Glutamatergic neuron (in vitro differentiated cells): Measurements from ENCODE around the gene ZMAT2. TPM values are rescaled to one million over a fixed set of nuclear protein-coding genes. Genes with fewer than 3 reads are reported as not detected.

Experiments used
- DNase-seq: peaks from one replicate; pipeline ENCODE4 v3.0.0; 2022
- H3K27ac Mint-ChIP-seq: one replicate; pipeline ENCODE4 v1.8.0; 2020; ENCODE audit warnings: mild to moderate bottlenecking, mixed read lengths, inconsistent platforms; ENCODE audit not compliant: unreplicated experiment
- H3K27me3 Mint-ChIP-seq: one replicate; pipeline ENCODE4 v1.8.0; 2020; ENCODE audit warnings: mild to moderate bottlenecking, moderate library complexity, mixed read lengths, inconsistent platforms; ENCODE audit not compliant: unreplicated experiment
- H3K36me3 Mint-ChIP-seq: one replicate; pipeline ENCODE4 v1.8.0; 2020; ENCODE audit warnings: mild to moderate bottlenecking, mixed read lengths, inconsistent platforms; ENCODE audit not compliant: unreplicated experiment
- H3K4me1 Mint-ChIP-seq: one replicate; pipeline ENCODE4 v1.8.0; 2020; ENCODE audit warnings: mild to moderate bottlenecking, low read depth, mixed read lengths, inconsistent platforms; ENCODE audit not compliant: unreplicated experiment
- H3K4me3 Mint-ChIP-seq: one replicate; pipeline ENCODE4 v1.8.0; 2020; ENCODE audit warnings: mild to moderate bottlenecking, mixed read lengths, inconsistent platforms; ENCODE audit not compliant: unreplicated experiment
- H3K9me3 Mint-ChIP-seq: one replicate; pipeline ENCODE4 v1.8.0; 2020; ENCODE audit warnings: mild to moderate bottlenecking, moderate library complexity, mixed read lengths, inconsistent platforms; ENCODE audit not compliant: unreplicated experiment
- total RNA-seq: library from RNA; stranded (reverse); fragmentation: NEBNext Ultra II Directional; extraction: Animal tissue kit (Norgen Biotek cat#: 25700); gene quantifications from one replicate; pipeline ENCODE4 v1.2.1, GENCODE V29; 2021; ENCODE audit not compliant: unreplicated experiment
- TF ChIP-seq, protein P1 (sequence below): fragments of 200-600 bp; sonication (generic); IDR thresholded peaks from one replicate; pipeline ENCODE4 v1.5.0; 2021; ENCODE audit not compliant: partially characterized antibody, unreplicated experiment

ZMAT2 gene
- total RNA-seq, 1 donor from 2014 or later = 71.3 TPM

GRCh38 chr5:140753561-140753960 lies 53.3 kb downstream of the ZMAT2 start:
- Mint-ChIP-seq H3K4me1 (no peaks in the 10 kb centered on the region), H3K36me3 (peaks cover 11% of the 10 kb centered on the region), H3K9me3 (peaks cover 6% of the 10 kb centered on the region), H3K27me3 (no peaks in the 10 kb centered on the region), H3K4me3 (no peak overlapping the region), H3K27ac (no peak overlapping the region)
- TF ChIP-seq, protein P1, sequence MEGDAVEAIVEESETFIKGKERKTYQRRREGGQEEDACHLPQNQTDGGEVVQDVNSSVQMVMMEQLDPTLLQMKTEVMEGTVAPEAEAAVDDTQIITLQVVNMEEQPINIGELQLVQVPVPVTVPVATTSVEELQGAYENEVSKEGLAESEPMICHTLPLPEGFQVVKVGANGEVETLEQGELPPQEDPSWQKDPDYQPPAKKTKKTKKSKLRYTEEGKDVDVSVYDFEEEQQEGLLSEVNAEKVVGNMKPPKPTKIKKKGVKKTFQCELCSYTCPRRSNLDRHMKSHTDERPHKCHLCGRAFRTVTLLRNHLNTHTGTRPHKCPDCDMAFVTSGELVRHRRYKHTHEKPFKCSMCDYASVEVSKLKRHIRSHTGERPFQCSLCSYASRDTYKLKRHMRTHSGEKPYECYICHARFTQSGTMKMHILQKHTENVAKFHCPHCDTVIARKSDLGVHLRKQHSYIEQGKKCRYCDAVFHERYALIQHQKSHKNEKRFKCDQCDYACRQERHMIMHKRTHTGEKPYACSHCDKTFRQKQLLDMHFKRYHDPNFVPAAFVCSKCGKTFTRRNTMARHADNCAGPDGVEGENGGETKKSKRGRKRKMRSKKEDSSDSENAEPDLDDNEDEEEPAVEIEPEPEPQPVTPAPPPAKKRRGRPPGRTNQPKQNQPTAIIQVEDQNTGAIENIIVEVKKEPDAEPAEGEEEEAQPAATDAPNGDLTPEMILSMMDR = no peak
- no peak for DNase-seq

Other genes with a start within 250 kb of the ZMAT2 start
- gene EIF4EBP3, start 152.8 kb upstream of the ZMAT2 start, total RNA-seq = 7.0 TPM
- gene SRA1, start 143.0 kb upstream of the ZMAT2 start, total RNA-seq = 45.0 TPM
- gene APBB3, start 135.8 kb upstream of the ZMAT2 start, total RNA-seq = 103 TPM
- gene SLC35A4, start 135.6 kb upstream of the ZMAT2 start, total RNA-seq = 50.7 TPM
- 0.64 TPM for gene CD14, start 67.3 kb upstream of the ZMAT2 start, total RNA-seq
- gene TMCO6, start 61.0 kb upstream of the ZMAT2 start, total RNA-seq = 12.5 TPM
- 59.6 TPM for gene NDUFA2, start 52.8 kb upstream of the ZMAT2 start, total RNA-seq
- 87.9 TPM for gene IK, start 52.6 kb upstream of the ZMAT2 start, total RNA-seq
- gene WDR55, start 35.5 kb upstream of the ZMAT2 start, total RNA-seq = 31.5 TPM
- 5.4 TPM for gene DND1, start 26.9 kb upstream of the ZMAT2 start, total RNA-seq
- gene HARS1, start 9.1 kb upstream of the ZMAT2 start, total RNA-seq = 162 TPM
- 56.7 TPM for gene HARS2, start 9.0 kb upstream of the ZMAT2 start, total RNA-seq
- gene PCDHA1, start 85.7 kb downstream of the ZMAT2 start, total RNA-seq = 0.69 TPM
- gene PCDHA2, start 94.4 kb downstream of the ZMAT2 start, total RNA-seq = 20.9 TPM
- gene PCDHA3, start 100.6 kb downstream of the ZMAT2 start, total RNA-seq = 17.9 TPM
- 29.7 TPM for gene PCDHA4, start 106.6 kb downstream of the ZMAT2 start, total RNA-seq
- gene PCDHA5, start 121.2 kb downstream of the ZMAT2 start, total RNA-seq = 11.8 TPM
- gene PCDHA6, start 127.5 kb downstream of the ZMAT2 start, total RNA-seq = 29.8 TPM
- gene PCDHA7, start 133.8 kb downstream of the ZMAT2 start, total RNA-seq = 22.9 TPM
- 14.6 TPM for gene PCDHA8, start 140.7 kb downstream of the ZMAT2 start, total RNA-seq
- 18.9 TPM for gene PCDHA9, start 147.9 kb downstream of the ZMAT2 start, total RNA-seq
- 47.7 TPM for gene PCDHA10, start 155.4 kb downstream of the ZMAT2 start, total RNA-seq
- gene PCDHA11, start 168.5 kb downstream of the ZMAT2 start, total RNA-seq = 23.2 TPM
- 32.4 TPM for gene PCDHA12, start 174.9 kb downstream of the ZMAT2 start, total RNA-seq
- 10.2 TPM for gene PCDHA13, start 181.7 kb downstream of the ZMAT2 start, total RNA-seq
- gene PCDHAC1, start 225.9 kb downstream of the ZMAT2 start, total RNA-seq = 25.2 TPM